Forelimb muscle (tissue), 1 donor: ENCODE data around the gene SLC39A6. TPM values are rescaled to one million over a fixed set of nuclear protein-coding genes. Genes with fewer than 3 reads are reported as not detected.
"Not testable (repeated sequence)": the region's sequence is repeated elsewhere in the genome, so short reads cannot be mapped to it uniquely, and the experiment has no call there.

ENCODE experiments used
- DNase-seq: peaks from one replicate; pipeline ENCODE4 v3.0.0-alpha.2; 2013; ENCODE audit warnings: low read depth
- polyA plus RNA-seq: library from polyadenylated mRNA; unstranded; fragments of 120-200 nt; gene quantifications from one replicate; pipeline ENCODE4 v1.2.1, GENCODE V29; 2013; ENCODE audit not compliant: insufficient read length

The SLC39A6 gene
- polyA plus RNA-seq, 1 donor: 27.3 TPM

DNA sequence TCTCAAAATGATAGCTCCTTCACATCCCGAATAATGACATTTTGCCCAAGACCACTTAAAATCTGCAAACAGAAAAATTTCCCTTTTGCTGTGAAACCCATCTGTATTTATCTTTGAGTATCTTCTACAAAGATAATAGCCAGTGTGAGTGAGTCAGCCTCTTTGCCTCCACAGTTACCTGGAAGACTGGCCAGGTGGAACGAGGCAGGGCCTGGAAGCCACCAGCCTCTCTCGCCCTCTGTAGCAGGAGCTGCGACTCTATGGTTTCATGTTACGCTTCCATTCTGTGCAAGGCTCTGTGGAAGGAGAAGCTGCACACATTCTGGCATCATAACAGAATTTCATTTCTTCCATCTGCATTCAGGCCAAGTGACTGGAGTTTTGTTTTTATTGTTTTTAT is 10.1 kb upstream of the SLC39A6 start:
- DNase-seq: no peak

DNA sequence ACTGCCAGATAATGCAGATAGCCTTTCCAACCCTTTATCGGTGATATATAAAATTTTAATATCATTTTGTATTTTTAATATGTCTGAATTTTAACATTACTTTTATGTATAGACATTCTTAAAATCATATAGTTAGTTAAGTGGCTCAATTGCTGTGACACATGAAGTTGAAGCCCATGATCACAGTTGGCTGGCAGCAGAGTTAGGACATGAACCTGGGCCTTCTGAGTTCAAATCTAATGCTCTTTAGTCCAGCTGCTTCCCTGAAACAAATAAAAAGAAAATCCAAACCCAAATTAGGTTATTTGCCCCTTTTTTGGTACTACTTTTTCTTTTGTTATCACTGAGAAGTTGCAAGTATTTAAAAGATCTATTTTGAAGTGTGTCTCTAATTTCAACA is 6.1 kb upstream of the SLC39A6 start:
- DNase-seq: no peak

- no peak for DNase-seq
These were observed 3.6 kb upstream of the SLC39A6 start for GRCh38 chr18:36132756-36133155.

- DNase-seq: no peak
These were observed 2.7 kb upstream of the SLC39A6 start for GRCh38 chr18:36131692-36132483.

DNA sequence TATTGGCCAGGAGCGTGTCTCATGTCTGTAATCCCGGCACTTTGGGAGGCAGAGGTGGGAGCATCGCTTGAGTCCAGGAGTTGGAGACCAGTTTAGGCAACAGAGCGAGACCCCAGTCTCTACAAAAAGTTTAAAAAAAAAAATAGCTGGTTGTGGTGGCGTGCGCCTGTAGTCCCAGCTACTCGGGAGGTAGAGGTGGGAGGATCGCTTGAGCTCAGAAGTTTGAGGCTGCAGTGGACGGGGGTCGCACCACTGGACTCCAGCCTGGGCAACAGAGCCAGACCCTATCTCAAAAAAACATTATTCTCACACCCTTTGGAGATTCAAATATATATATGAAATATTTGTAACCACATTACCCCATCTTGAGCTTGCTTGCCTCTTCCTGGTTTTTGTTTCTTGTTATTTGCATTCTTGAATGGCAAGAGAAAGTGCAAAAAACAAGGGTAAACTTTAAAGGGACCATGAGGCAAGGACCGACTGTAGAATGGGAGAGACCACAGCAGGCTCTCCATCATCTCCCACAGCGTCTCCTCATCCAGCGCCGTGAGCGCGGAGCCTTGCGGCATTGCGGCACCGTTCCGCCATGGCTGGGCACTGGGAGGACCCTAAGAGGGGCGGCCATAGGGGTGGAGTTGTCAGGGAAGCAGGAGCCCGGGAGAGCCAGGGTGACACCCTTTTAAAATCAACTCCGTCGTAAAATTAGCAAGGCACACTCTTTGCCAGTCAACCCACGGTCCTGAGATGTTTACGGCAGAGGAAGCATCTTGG is 1.9 kb upstream of the SLC39A6 start:
- DNase-seq: no peak

- no peak for DNase-seq
These were observed 1.1 kb upstream of the SLC39A6 start for GRCh38 chr18:36130039-36130831.

- no peak for DNase-seq
These were observed 237 bp downstream of the SLC39A6 start for GRCh38 chr18:36128907-36129299.

- DNase-seq: no peak
These were observed 640 bp downstream of the SLC39A6 start for GRCh38 chr18:36128530-36128870.

GRCh38 chr18:36127836-36128529 is 1.2 kb downstream of the SLC39A6 start:
- DNase-seq: no peak

- DNase-seq: no peak
These were observed 2.5 kb downstream of the SLC39A6 start for GRCh38 chr18:36126668-36127067.

DNA sequence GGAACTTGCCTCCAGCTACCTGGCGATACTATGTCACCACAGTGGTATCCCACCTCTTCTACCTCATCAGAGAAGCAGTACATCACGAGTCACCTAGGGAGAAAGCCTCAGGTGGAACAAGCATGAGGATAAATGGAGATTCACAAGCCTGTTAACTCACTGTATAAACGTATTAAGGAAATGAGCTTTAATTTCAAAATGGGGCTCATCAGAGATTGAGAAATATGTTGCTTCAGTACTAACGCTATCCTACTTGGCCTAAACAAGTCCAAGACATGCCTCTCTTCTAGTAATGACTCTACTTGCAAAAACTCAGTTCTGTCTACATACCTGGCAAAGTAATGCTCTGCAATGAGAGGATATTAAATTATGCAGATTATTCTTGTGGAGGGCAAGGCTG is 4.3 kb downstream of the SLC39A6 start:
- no peak for DNase-seq

DNA sequence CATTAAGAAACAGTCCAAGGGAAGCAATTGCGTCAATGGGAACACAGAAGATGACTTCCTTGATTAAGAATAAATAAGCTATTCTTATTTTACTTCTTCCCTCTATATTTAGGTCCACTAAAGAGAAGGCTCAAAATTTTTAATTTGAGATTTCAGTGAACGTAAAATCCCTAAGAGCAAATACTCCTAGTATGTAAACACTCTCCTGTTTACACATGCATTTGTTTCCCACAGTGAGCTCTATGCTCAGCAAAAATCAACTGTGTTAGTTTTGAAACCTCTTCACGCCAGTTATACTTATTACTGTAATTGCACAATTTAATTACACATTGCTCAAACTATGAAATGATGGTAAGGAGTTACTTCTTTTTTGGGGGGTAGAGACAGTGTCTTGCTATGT is 8.8 kb downstream of the SLC39A6 start:
- DNase-seq: no peak

DNA sequence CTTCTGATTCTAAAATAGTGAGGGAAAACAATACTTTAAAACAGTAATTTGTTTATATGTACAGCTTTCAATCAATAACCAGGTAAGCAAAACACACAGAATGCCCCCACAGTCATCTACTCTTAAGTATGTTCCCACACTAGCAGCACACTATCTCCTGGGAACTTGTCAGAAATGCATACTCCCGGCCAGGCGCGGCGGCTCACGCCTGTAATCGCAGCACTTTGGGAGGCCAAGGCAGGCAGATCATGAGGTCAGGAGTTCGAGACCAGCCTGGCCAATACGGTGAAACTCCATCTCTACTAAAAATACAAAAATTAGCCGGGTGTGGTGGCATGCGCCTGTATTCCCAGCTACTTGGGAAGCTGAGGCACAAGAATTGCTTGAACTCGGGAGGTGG is 12.4 kb downstream of the SLC39A6 start:
- DNase-seq: not testable (repeated sequence)

- no peak for DNase-seq
These were observed 14.4 kb downstream of the SLC39A6 start for GRCh38 chr18:36114738-36115137.

DNA sequence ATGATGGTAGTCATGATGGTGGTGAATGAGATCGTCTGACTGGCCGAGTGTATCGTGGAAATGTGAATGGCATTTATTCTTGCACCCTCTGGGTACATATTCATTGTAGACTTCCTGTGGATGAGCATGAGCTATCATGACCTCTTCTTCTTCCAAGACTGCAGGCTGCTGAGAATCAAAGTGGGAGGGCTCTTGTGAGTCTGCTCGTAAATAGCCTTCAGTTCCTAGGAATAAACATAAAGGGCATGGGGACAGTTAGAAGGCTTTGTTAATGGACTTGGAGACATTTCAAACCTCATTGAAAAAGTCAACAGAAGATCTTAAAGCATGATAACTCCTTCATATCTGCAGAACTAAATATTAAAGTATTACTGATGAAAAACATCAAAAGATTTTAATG is 14.9 kb downstream of the SLC39A6 start:
- no peak for DNase-seq

GRCh38 chr18:36112302-36112701 is 16.8 kb downstream of the SLC39A6 start:
- DNase-seq: no peak

DNA sequence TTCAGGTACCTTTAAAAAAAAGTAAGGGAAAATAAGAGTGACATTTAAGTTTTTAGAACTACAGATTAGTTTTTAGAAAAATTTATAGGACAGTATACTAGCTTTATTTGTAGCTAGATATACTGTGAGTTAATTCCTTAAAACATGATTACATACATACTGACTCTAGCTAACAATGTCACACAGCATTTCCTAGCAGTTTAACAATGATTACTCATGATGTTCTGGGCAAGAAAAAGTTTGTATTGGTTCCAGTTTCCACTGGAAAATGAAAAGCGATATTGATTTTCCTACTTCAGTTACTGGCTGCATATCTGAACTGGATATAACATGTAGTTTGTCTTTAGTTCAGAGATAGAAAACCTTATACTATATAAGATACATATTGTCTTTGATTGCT is 19.4 kb downstream of the SLC39A6 start:
- no peak for DNase-seq

DNA sequence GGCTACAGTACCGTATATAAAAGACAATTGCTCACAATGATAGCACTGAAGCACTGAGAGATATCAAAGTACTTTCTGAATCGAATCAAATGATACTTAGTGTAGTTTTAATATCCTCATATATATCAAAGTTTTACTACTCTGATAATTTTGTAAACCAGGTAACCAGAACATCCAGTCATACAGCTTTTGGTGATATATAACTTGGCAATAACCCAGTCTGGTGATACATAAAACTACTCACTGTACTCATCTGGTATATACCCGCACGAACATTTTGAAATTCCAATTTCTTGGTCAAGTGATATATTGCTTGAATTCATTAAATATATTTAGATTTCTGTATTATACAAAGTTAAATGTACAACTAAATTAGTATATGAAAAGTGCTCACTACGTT is 20.5 kb downstream of the SLC39A6 start:
- DNase-seq: no peak

GRCh38 chr18:36108196-36108595 is 20.9 kb downstream of the SLC39A6 start:
- no peak for DNase-seq

DNA sequence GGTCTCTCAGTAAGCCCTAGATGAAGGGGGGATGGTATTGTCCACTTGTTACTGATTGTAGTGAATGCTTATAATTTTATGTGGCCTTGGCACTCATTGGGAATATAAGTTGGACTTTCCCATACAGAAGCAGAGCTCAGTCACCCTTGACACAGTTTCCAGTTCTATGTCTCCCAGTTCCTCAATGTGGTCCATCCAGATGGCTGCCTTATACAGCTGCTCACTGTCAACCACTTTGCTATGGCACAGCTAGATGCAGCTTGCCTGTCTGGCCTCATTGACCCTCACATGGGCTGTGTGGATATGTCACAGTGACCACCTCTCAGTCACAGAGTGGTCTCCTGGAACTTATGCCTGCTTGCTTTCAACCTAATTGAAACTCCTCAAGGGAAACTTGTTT is 21.7 kb downstream of the SLC39A6 start:
- no peak for DNase-seq

DNA sequence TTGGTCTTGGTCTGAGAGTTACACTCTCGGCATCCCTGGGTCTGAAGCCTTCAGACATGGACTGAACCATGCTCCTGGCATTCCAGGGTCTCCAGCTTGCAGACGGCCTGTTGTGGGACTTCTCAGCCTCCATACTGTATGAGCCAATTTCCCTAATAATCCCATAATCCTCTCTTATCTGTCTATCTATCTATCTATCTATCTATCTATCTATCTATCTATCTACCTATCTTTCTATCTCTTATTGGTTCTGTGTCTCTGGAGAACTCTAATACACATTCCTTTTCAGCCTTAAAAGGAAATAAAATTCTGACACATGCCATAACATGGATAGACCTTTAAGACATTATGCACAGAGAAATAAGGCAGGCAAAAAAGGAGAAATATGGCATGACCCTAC is 24.4 kb downstream of the SLC39A6 start:
- DNase-seq: no peak

GRCh38 chr18:36101943-36102342 is 27.2 kb downstream of the SLC39A6 start:
- DNase-seq: no peak
